ENCODE measurements around the gene GPANK1.

DNA sequence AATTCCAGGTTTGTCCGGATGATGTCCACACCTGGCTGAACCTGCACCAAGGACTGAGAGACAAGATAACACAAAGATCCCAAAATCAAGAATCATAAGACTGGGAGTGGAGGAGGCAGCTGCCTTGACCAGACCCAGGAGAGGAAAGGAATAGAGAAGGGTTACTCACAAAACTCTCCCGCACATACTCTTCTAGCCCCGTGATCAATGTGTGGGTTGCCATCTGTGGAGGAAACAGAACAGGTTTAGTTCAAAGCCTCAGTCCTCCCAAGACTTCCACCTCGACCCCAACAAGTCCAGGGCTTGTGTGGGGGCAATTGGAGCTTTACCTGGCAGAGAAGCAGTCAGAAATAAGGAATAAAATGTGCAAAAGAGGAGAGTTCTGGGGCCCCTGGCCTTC, 23.4 kb downstream of the GPANK1 start:
- TF ChIP-seq POLR2A (IDR thresholded peaks at IDR 0.05): no peak
- TF ChIP-seq, protein P1, sequence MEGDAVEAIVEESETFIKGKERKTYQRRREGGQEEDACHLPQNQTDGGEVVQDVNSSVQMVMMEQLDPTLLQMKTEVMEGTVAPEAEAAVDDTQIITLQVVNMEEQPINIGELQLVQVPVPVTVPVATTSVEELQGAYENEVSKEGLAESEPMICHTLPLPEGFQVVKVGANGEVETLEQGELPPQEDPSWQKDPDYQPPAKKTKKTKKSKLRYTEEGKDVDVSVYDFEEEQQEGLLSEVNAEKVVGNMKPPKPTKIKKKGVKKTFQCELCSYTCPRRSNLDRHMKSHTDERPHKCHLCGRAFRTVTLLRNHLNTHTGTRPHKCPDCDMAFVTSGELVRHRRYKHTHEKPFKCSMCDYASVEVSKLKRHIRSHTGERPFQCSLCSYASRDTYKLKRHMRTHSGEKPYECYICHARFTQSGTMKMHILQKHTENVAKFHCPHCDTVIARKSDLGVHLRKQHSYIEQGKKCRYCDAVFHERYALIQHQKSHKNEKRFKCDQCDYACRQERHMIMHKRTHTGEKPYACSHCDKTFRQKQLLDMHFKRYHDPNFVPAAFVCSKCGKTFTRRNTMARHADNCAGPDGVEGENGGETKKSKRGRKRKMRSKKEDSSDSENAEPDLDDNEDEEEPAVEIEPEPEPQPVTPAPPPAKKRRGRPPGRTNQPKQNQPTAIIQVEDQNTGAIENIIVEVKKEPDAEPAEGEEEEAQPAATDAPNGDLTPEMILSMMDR (IDR thresholded peaks at IDR 0.05): no peak

Data from adrenal gland (tissue), 5 donors.